Skeletal muscle satellite cell (primary cell): ENCODE results near the gene STK11.

Source experiments
- H3K27me3 ChIP-seq: 2 replicates; pipeline ENCODE4 v1.7.0; 2013; ENCODE audit warnings: low read length; ENCODE audit not compliant: control insufficient read depth, insufficient read depth
- H3K36me3 ChIP-seq: 2 replicates; pipeline ENCODE4 v1.7.0; 2013; ENCODE audit warnings: mild to moderate bottlenecking, control low read depth, low read length; ENCODE audit not compliant: insufficient read depth
- H3K4me1 ChIP-seq: 2 replicates; pipeline ENCODE4 v1.7.0; 2013; ENCODE audit warnings: low read length; ENCODE audit not compliant: control insufficient read depth, insufficient read depth
- H3K4me2 ChIP-seq: 2 replicates; pipeline ENCODE4 v1.7.0; 2013; ENCODE audit warnings: mild to moderate bottlenecking, low read length
- H3K4me3 ChIP-seq: 2 replicates; pipeline ENCODE4 v1.7.0; 2013; ENCODE audit warnings: low read length
- H3K9ac ChIP-seq: 2 replicates; pipeline ENCODE4 v1.7.0; 2013; ENCODE audit warnings: mild to moderate bottlenecking, low read depth, low read length, moderate library complexity
- H3K9me3 ChIP-seq: replicated peaks from 2 replicates; pipeline ENCODE4 v1.7.0; 2013; ENCODE audit warnings: mild to moderate bottlenecking, control low read depth, low read length

The STK11 gene

DNA sequence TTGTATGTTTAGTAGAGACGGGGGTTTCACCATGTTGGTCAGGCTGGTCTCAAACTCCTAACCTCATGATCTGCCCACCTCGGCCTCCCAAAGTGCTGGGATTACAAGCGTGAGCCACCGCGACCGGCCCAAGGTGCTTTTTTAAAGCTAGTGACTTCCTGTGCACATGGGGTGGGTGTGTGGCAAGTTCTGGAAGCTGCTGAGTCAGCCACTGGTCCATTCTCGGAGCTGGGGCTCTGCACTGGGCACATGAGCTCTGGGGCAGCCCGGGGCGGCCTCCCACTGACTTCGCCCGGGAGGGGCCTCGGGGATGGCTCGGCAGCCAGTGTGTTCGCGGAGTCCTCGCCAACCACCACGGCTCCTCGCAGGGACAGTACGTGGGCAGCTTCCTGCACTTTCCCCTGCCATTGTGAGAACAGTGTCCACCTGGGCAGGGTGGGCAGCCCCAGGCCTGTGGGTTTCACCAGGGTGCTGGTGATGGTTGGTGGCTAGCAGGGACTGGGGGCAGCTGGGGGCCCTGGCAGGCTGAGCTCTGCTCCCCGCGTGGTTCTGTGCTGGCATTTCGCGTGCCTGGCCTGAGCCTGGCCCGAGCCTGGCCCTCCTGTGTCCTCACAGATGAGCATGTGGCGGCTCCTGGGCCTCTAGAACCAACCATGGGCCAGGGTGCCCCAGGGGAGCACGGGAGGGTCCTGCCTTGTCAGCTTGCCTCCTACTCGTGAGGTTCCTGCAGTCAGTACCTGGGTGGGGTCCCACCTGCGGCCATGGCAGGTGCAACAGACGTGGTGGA is 20.1 kb downstream of the STK11 start:
- Histone ChIP-seq H3K4me3 (no peak overlapping the region), H3K36me3 (peaks cover 43% of the 10 kb centered on the region), H3K27me3 (no peaks in the 10 kb centered on the region), H3K9me3 (no peaks in the 10 kb centered on the region), H3K9ac (no peak overlapping the region), H3K4me2 (no peak overlapping the region), H3K4me1 (peaks cover 12% of the 10 kb centered on the region)

DNA sequence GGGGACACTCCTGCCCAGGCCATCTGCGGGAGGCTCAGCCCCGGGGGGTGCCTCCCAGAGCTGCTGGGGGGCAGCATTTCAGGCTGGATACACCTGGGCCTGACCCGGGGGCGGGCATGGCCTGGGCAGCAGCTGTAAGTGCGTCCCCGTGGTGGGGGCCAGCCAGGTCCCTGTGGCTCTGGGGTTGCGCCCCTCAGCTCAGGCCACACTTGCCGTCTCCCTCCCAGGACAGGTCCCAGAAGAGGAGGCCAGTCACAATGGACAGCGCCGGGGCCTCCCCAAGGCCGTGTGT is 20.6 kb downstream of the STK11 start:
- H3K4me2 ChIP-seq, result no peak overlapping the region
- H3K36me3 ChIP-seq, result peaks cover 38% of the 10 kb centered on the region
- no peaks in the 10 kb centered on the region for H3K27me3 ChIP-seq
- H3K4me1 ChIP-seq, result peaks cover 12% of the 10 kb centered on the region
- H3K9ac ChIP-seq, result no peak overlapping the region
- H3K4me3 ChIP-seq, result no peak overlapping the region
- H3K9me3 ChIP-seq, result no peaks in the 10 kb centered on the region

- H3K36me3 ChIP-seq, result peaks cover 38% of the 10 kb centered on the region
- no peak overlapping the region for H3K4me3 ChIP-seq
- no peak overlapping the region for H3K4me2 ChIP-seq
- H3K4me1 ChIP-seq, result peaks cover 10% of the 10 kb centered on the region
- H3K9ac ChIP-seq, result no peak overlapping the region
- H3K27me3 ChIP-seq, result no peaks in the 10 kb centered on the region
- H3K9me3 ChIP-seq, result no peaks in the 10 kb centered on the region
Observed at GRCh38 chr19:1226522-1227303, 21.1 kb downstream of the STK11 start.

- no peak overlapping the region for H3K9ac ChIP-seq
- H3K4me3 ChIP-seq, result no peak overlapping the region
- peaks cover 34% of the 10 kb centered on the region for H3K36me3 ChIP-seq
- no peaks in the 10 kb centered on the region for H3K27me3 ChIP-seq
- H3K9me3 ChIP-seq, result no peaks in the 10 kb centered on the region
- no peak overlapping the region for H3K4me2 ChIP-seq
- H3K4me1 ChIP-seq, result peaks cover 11% of the 10 kb centered on the region
Observed at GRCh38 chr19:1227304-1228054, 21.9 kb downstream of the STK11 start.

- H3K4me1 ChIP-seq, result peaks cover 15% of the 10 kb centered on the region
- no peak overlapping the region for H3K4me3 ChIP-seq
- no peaks in the 10 kb centered on the region for H3K9me3 ChIP-seq
- H3K27me3 ChIP-seq, result no peaks in the 10 kb centered on the region
- H3K4me2 ChIP-seq, result no peak overlapping the region
- H3K9ac ChIP-seq, result no peak overlapping the region
- peaks cover 33% of the 10 kb centered on the region for H3K36me3 ChIP-seq
Observed at GRCh38 chr19:1228161-1228957, 22.8 kb downstream of the STK11 start.

- Histone ChIP-seq H3K4me1 (peaks cover 15% of the 10 kb centered on the region), H3K4me3 (no peak overlapping the region), H3K27me3 (no peaks in the 10 kb centered on the region), H3K4me2 (no peak overlapping the region), H3K9ac (no peak overlapping the region), H3K9me3 (no peaks in the 10 kb centered on the region), H3K36me3 (peaks cover 40% of the 10 kb centered on the region)
Observed at GRCh38 chr19:1229056-1229923, 23.7 kb downstream of the STK11 start.

DNA sequence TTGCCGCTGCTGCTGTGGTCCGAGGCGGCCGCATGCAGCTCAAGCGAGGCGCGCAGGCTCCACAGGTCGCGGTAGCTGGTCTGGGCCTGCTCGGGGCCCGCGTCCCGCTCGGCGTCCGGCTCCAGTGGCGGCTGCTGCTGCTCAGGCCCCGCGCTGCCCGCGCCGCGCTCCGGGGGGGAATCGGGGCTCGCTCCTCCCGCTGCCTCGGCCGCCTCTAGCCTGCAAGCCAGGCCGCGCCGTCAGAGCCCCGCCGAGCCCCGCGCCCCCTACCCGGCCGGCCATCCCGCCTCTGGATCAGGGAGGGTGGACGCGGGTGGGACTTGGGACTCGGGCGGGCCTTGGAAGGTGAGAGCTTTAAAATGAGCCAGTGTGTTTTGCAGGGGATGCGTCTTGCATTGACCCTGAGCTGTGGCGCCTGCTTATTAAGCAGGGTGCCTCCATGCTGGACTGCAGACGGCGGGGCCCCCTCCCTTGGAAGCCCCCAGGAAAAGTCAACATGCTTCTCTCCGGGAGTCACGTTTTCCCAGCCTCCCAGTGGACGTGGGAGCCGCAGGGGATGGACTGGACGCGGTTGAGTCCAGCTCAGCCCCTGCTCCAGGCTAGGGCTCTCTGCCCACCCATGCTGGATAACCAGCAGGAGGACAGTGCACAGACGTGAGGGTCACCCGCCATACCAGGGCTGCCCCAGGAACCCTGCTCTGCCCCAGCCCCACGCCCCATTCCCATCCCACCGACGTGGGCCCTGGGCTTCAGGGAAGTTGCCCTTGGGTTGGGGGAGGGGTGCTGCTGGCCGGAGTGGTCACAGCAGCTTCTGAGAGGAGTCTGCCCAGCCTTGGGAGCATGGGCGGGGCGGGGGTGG is 24.6 kb downstream of the STK11 start:
- Histone ChIP-seq H3K9ac (no peak overlapping the region), H3K36me3 (peaks cover 37% of the 10 kb centered on the region)

GRCh38 chr19:1230783-1231489 is 25.4 kb downstream of the STK11 start:
- Histone ChIP-seq H3K27me3 (no peaks in the 10 kb centered on the region), H3K9me3 (no peaks in the 10 kb centered on the region), H3K4me2 (no peak overlapping the region), H3K9ac (no peak overlapping the region), H3K36me3 (peaks cover 43% of the 10 kb centered on the region), H3K4me3 (no peak overlapping the region), H3K4me1 (peaks cover 17% of the 10 kb centered on the region)

More for the DNA sequence above, 24.6 kb downstream of the STK11 start:
- no peak overlapping the region for H3K4me3 ChIP-seq
- H3K27me3 ChIP-seq, result no peaks in the 10 kb centered on the region
- H3K9me3 ChIP-seq, result no peaks in the 10 kb centered on the region
- H3K4me1 ChIP-seq, result peaks cover 15% of the 10 kb centered on the region
- no peak overlapping the region for H3K4me2 ChIP-seq

DNA sequence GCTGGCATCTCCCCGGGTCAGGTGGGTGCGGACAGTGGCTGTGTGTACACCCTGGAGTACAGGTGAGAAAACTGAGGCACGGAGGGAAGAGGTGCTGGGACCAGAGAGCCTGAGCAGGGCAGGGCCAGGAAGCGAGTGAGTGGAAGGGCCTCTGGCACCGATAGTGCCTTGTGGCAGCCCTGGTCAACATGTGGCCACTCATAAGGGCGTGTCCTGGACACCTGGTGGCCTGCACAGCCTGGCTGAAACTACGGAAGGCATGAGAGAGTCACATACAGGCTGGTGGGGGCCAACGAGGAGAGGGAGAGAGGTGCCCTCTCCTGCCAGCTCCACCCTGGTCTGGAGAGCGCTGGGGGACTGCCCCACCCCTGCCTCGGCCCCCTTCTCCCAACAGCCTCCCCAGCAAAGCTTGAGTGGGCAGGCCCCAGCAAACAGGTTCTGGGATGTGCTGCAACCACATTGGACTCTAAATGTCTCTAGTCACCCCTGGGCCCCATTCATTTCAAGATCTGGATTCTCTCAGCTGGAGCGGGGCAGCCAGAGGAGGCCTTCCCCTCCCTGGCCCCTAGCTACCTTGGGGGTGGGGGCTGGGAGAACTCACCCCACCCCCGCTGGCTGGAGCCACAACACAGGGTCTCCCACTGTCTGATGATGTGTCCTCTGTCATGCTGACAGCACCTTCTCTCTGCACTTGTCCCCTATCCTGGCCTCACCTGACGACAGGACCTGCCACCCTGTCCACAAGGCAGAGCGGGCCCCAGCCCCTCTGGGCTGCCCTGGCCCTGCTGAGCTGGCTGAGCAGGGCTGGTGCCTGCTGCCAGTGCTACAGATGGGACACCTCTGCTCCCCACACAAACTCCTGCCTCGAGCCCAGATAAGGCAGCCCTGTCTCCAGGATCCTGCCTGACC is 26.4 kb downstream of the STK11 start:
- Histone ChIP-seq H3K9me3 (no peaks in the 10 kb centered on the region), H3K9ac (no peak overlapping the region), H3K4me3 (no peak overlapping the region), H3K4me1 (peaks cover 23% of the 10 kb centered on the region), H3K4me2 (peak overlapping the region; percentile 33), H3K36me3 (peaks cover 38% of the 10 kb centered on the region), H3K27me3 (no peaks in the 10 kb centered on the region)
